H9 (cell line): ENCODE results near the gene TRIP11. TPM values are rescaled to one million over a fixed set of nuclear protein-coding genes. Genes with fewer than 3 reads are reported as not detected.

ENCODE experiments used
- DNase-seq: peaks from one replicate; pipeline ENCODE4 v3.0.0-alpha.2; 2017
- H2AFZ ChIP-seq: one replicate; pipeline ENCODE4 v1.6.1; 2013; ENCODE audit warnings: mild to moderate bottlenecking, low read length, control low read depth, moderate library complexity
- H2AK5ac ChIP-seq: 2 replicates; pipeline ENCODE4 v1.6.1; 2013; ENCODE audit warnings: low read length, control low read depth, mixed read lengths; ENCODE audit not compliant: insufficient read length
- H2BK120ac ChIP-seq: one replicate; pipeline ENCODE4 v1.6.1; 2013; ENCODE audit warnings: low read depth, mild to moderate bottlenecking, low read length, control low read depth, inconsistent platforms; ENCODE audit not compliant: poor library complexity, severe bottlenecking
- H2BK12ac ChIP-seq: 2 replicates; pipeline ENCODE4 v1.6.1; 2013; ENCODE audit warnings: low read length, control low read depth, mixed read lengths, low read depth; ENCODE audit not compliant: insufficient read length
- H2BK15ac ChIP-seq: 2 replicates; pipeline ENCODE4 v1.6.1; 2013; ENCODE audit warnings: low read depth, low read length, control low read depth
- H2BK20ac ChIP-seq: one replicate; pipeline ENCODE4 v1.6.1; 2013; ENCODE audit warnings: low read depth, mild to moderate bottlenecking, low read length, control low read depth, inconsistent platforms; ENCODE audit not compliant: poor library complexity, severe bottlenecking
- H2BK5ac ChIP-seq: 2 replicates; pipeline ENCODE4 v1.6.1; 2013; ENCODE audit warnings: low read length, control low read depth, mixed read lengths; ENCODE audit not compliant: insufficient read length
- H3K14ac ChIP-seq: 2 replicates; pipeline ENCODE4 v1.6.1; 2013; ENCODE audit warnings: low read length, control low read depth; ENCODE audit not compliant: insufficient read depth
- H3K18ac ChIP-seq: 2 replicates; pipeline ENCODE4 v1.6.1; 2013; ENCODE audit warnings: low read depth, mild to moderate bottlenecking, mixed read lengths, low read length, control low read depth; ENCODE audit not compliant: insufficient read length
- H3K23ac ChIP-seq: 2 replicates; pipeline ENCODE4 v1.6.1; 2013; ENCODE audit warnings: low read length, control low read depth, mixed read lengths, low read depth; ENCODE audit not compliant: insufficient read length
- H3K23me2 ChIP-seq: 2 replicates; pipeline ENCODE4 v1.6.1; 2013; ENCODE audit warnings: low read depth, mild to moderate bottlenecking, mixed read lengths, low read length, control low read depth; ENCODE audit not compliant: insufficient read length, poor library complexity, severe bottlenecking
- H3K27ac ChIP-seq: 2 replicates; pipeline ENCODE4 v1.5.1; 2013; ENCODE audit warnings: low read length, control low read depth, mixed read lengths, low read depth; ENCODE audit not compliant: insufficient read length
- H3K27me3 ChIP-seq: 2 replicates; pipeline ENCODE4 v1.6.1; 2013; ENCODE audit warnings: low read length, control low read depth, inconsistent platforms; ENCODE audit not compliant: insufficient read depth
- H3K4ac ChIP-seq: 2 replicates; pipeline ENCODE4 v1.6.1; 2013; ENCODE audit warnings: low read depth, mild to moderate bottlenecking, control low read depth, inconsistent platforms, low read length, moderate library complexity
- H3K4me1 ChIP-seq: 2 replicates; pipeline ENCODE4 v1.6.1; 2013; ENCODE audit warnings: low read length, control low read depth, inconsistent platforms; ENCODE audit not compliant: insufficient read depth
- H3K4me2 ChIP-seq: 2 replicates; pipeline ENCODE4 v1.6.1; 2013; ENCODE audit warnings: low read length, control low read depth, mixed read lengths; ENCODE audit not compliant: insufficient read length, insufficient read depth
- H3K56ac ChIP-seq: 2 replicates; pipeline ENCODE4 v1.6.1; 2013; ENCODE audit warnings: low read depth, mild to moderate bottlenecking, mixed read lengths, low read length, control low read depth; ENCODE audit not compliant: insufficient read length
- H3K79me1 ChIP-seq: 2 replicates; pipeline ENCODE4 v1.6.1; 2013; ENCODE audit warnings: low read depth, mild to moderate bottlenecking, moderate library complexity, low read length, control low read depth, inconsistent platforms; ENCODE audit not compliant: insufficient read depth, poor library complexity, severe bottlenecking
- H3K79me2 ChIP-seq: 2 replicates; pipeline ENCODE4 v1.6.1; 2013; ENCODE audit warnings: low read length, control low read depth, inconsistent platforms; ENCODE audit not compliant: insufficient read depth
- H3K9ac ChIP-seq: 2 replicates; pipeline ENCODE4 v1.6.1; 2013; ENCODE audit warnings: low read length, control low read depth, mixed read lengths; ENCODE audit not compliant: insufficient read length; ENCODE audit errors: extremely low read depth
- H3K9me3 ChIP-seq: one replicate; pipeline ENCODE4 v1.6.1; 2013; ENCODE audit warnings: low read depth, low read length, inconsistent platforms; ENCODE audit not compliant: control insufficient read depth
- H3T11ph ChIP-seq: one replicate; pipeline ENCODE4 v1.6.1; 2013; ENCODE audit warnings: mild to moderate bottlenecking, low read length, control low read depth, inconsistent platforms
- H4K20me1 ChIP-seq: one replicate; pipeline ENCODE4 v1.6.1; 2013; ENCODE audit not compliant: control insufficient read depth, insufficient read length, insufficient read depth
- H4K5ac ChIP-seq: 2 replicates; pipeline ENCODE4 v1.6.1; 2013; ENCODE audit warnings: low read depth, mild to moderate bottlenecking, mixed read lengths, low read length, control low read depth; ENCODE audit not compliant: insufficient read length
- H4K8ac ChIP-seq: replicated peaks from 2 replicates; pipeline ENCODE4 v1.6.1; 2013; ENCODE audit warnings: low read length, control low read depth, mixed read lengths, low read depth; ENCODE audit not compliant: insufficient read length
- H4K91ac ChIP-seq: 2 replicates; pipeline ENCODE4 v1.6.1; 2013; ENCODE audit warnings: low read depth, mild to moderate bottlenecking, moderate library complexity, mixed read lengths, low read length, control low read depth; ENCODE audit not compliant: insufficient read length
- H3K27ac Mint-ChIP-seq, 3 experiments: 2 replicates in 2 of 3; 3 replicates in 1 of 3; pipeline ENCODE4 v1.8.0; 2020 to 2021; ENCODE audit warnings: mixed read lengths in 3 of 3, mild to moderate bottlenecking in 1 of 3, moderate library complexity in 1 of 3
- H3K27me3 Mint-ChIP-seq: 2 replicates; pipeline ENCODE4 v1.8.0; 2021; ENCODE audit warnings: low read depth, mild to moderate bottlenecking, moderate library complexity, mixed read lengths
- H3K36me3 Mint-ChIP-seq, 3 experiments: 2 replicates in 2 of 3; 3 replicates in 1 of 3; pipeline ENCODE4 v1.8.0; 2020 to 2021; ENCODE audit warnings: low read depth in 3 of 3, mixed read lengths in 3 of 3; ENCODE audit not compliant: insufficient read depth in 1 of 3
- H3K4me1 Mint-ChIP-seq, 2 experiments: 2 replicates each; pipeline ENCODE4 v1.8.0; 2020; ENCODE audit warnings: mixed read lengths in 2 of 2
- H3K4me3 Mint-ChIP-seq, 2 experiments: 2 replicates in 1 of 2; 3 replicates in 1 of 2; pipeline ENCODE4 v1.8.0; 2020 to 2021; ENCODE audit warnings: mild to moderate bottlenecking in 2 of 2, mixed read lengths in 2 of 2, moderate library complexity in 1 of 2
- H3K9me3 Mint-ChIP-seq, 2 experiments: 2 replicates in 1 of 2; 3 replicates in 1 of 2; pipeline ENCODE4 v1.8.0; 2020; ENCODE audit warnings: mild to moderate bottlenecking in 2 of 2, mixed read lengths in 2 of 2, moderate library complexity in 1 of 2
- WGBS: extraction: QIAGEN DNeasy Blood & Tissue Kit; methylation state at CpG from one replicate; pipeline ENCODE4 v1.1.7; 2013; ENCODE audit warnings: missing lambda C conversion rate, low lambda C conversion rate, mixed read lengths; ENCODE audit not compliant: insufficient read length; ENCODE audit errors: extremely low coverage; 5-methylcytosine and 5-hydroxymethylcytosine counted together
- total RNA-seq: library from RNA; stranded (reverse); gene quantifications from 2 replicates; pipeline ENCODE4 v1.2.1, GENCODE V29; 2021
- TF ChIP-seq, protein P1 (sequence below): fragments of 200-600 bp; sonication (generic); conservative IDR thresholded peaks from 3 replicates; pipeline ENCODE4 v1.8.0; 2021; ENCODE audit warnings: antibody characterized with exemption, mild to moderate bottlenecking

Gene TRIP11
- total RNA-seq, 1 experiment from 2014 or later = 33.5 TPM

DNA sequence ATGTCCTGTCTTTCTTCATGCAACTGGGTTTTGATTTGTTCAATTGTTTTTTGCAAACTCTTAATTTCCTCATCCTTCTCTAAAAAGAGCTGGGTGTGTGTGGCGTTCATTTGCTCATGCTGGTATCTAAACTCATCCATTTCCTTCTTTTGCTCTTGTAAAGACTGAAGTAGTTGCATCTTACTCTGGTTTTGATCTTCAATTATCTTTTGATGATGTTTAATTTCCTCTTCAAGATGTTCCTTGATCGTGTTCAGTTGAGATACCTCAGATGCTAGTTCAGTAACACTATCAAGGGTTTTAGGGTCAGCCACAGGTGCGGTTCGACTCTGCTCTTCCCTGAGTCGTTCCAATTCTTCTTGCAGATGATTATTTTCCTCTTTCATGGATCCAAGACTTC is 34.8 kb downstream of the TRIP11 start:
- Mint-ChIP-seq H3K27ac (no peak overlapping the region), H3K4me1 (no peaks in the 10 kb centered on the region), H3K27me3 (no peaks in the 10 kb centered on the region), H3K4me3 (no peak overlapping the region), H3K9me3 (no peaks in the 10 kb centered on the region), H3K36me3 (peaks cover 6 to 38% (median 38%) of the 10 kb centered on the region in 3 experiments; a peak in 6 of 7 replicates)
- Histone ChIP-seq H4K8ac (no peak overlapping the region), H2BK5ac (no peak overlapping the region), H3K23ac (no peak overlapping the region), H2AFZ (no peak overlapping the region), H3K79me2 (no peaks in the 10 kb centered on the region), H3K4ac (no peak overlapping the region), H3K27ac (no peak overlapping the region), H3K18ac (no peak overlapping the region), H4K91ac (no peak overlapping the region), H3K56ac (no peak overlapping the region), H3K14ac (no peak overlapping the region), H3K23me2 (no peaks in the 10 kb centered on the region), H3K27me3 (no peaks in the 10 kb centered on the region), H3T11ph (no peak overlapping the region), H3K4me1 (no peaks in the 10 kb centered on the region), H3K79me1 (no peaks in the 10 kb centered on the region), H2BK12ac (no peak overlapping the region), H2AK5ac (no peak overlapping the region), H2BK120ac (no peak overlapping the region), H4K20me1 (no peaks in the 10 kb centered on the region), H3K9me3 (no peaks in the 10 kb centered on the region), H2BK15ac (no peak overlapping the region), H3K4me2 (no peak overlapping the region), H3K9ac (no peak overlapping the region), H2BK20ac (no peak overlapping the region), H4K5ac (no peak overlapping the region)
- no CpG with 5 or more reads among the region's 5 CpGs for WGBS
- DNase-seq = no peak
- TF ChIP-seq, protein P1, sequence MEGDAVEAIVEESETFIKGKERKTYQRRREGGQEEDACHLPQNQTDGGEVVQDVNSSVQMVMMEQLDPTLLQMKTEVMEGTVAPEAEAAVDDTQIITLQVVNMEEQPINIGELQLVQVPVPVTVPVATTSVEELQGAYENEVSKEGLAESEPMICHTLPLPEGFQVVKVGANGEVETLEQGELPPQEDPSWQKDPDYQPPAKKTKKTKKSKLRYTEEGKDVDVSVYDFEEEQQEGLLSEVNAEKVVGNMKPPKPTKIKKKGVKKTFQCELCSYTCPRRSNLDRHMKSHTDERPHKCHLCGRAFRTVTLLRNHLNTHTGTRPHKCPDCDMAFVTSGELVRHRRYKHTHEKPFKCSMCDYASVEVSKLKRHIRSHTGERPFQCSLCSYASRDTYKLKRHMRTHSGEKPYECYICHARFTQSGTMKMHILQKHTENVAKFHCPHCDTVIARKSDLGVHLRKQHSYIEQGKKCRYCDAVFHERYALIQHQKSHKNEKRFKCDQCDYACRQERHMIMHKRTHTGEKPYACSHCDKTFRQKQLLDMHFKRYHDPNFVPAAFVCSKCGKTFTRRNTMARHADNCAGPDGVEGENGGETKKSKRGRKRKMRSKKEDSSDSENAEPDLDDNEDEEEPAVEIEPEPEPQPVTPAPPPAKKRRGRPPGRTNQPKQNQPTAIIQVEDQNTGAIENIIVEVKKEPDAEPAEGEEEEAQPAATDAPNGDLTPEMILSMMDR = no peak
